Mononuclear cell (primary cell): ENCODE data around the gene NYAP1. TPM values are rescaled to one million over a fixed set of nuclear protein-coding genes. Genes with fewer than 3 reads are reported as not detected.
"Not testable (repeated sequence)": the region's sequence is repeated elsewhere in the genome, so short reads cannot be mapped to it uniquely, and the experiment has no call there.

Experiments
- H3K27me3 ChIP-seq: 2 replicates; pipeline ENCODE4 v1.6.0; 2011; ENCODE audit warnings: low read length, control low read depth; ENCODE audit not compliant: insufficient read depth
- H3K4me1 ChIP-seq: 2 replicates; pipeline ENCODE4 v1.5.1; 2011; ENCODE audit warnings: mild to moderate bottlenecking, low read length, control low read depth; ENCODE audit not compliant: insufficient read depth
- H3K4me3 ChIP-seq: 2 replicates; pipeline ENCODE4 v1.5.1; 2011; ENCODE audit warnings: mild to moderate bottlenecking, low read length, moderate library complexity
- H3K9me3 ChIP-seq: 2 replicates; pipeline ENCODE4 v1.5.1; 2011; ENCODE audit warnings: low read depth, mild to moderate bottlenecking, control low read depth, low read length
- total RNA-seq: library from RNA; depleted of rRNA; stranded (reverse); fragments of >200 nt; gene quantifications from one replicate; pipeline ENCODE4 v1.2.3, GENCODE V29; 2012

NYAP1 gene
- total RNA-seq, 1 donor: 0.10 TPM

DNA sequence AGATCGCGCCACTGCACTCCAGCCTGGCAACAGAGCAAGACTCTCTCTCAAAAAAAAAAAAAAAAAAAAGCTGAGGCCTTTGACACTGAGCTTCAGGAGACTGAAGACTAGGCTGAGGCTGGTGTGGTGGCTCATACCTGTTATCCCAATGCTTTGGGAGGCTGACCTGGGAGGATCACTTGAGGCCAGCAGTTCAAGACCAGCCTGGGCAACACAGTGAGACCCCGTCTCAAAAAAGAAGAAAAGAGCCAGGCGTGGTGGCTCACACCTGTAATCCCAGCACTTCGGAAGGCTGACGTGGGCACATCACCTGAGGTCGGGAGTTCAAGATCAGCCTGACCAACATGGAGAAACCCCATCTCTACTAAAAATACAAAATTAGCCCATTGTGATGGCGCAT, 36.4 kb upstream of the NYAP1 start:
- not testable (repeated sequence) for H3K4me3 ChIP-seq, H3K9me3 ChIP-seq, H3K27me3 ChIP-seq
- peaks cover 31% of the 10 kb centered on the region for H3K4me1 ChIP-seq

GRCh38 chr7:100449190-100449795, 34.4 kb upstream of the NYAP1 start:
- Histone ChIP-seq H3K4me3 (no peak overlapping the region), H3K9me3 (no peaks in the 10 kb centered on the region), H3K27me3 (no peaks in the 10 kb centered on the region), H3K4me1 (peaks cover 26% of the 10 kb centered on the region)

DNA sequence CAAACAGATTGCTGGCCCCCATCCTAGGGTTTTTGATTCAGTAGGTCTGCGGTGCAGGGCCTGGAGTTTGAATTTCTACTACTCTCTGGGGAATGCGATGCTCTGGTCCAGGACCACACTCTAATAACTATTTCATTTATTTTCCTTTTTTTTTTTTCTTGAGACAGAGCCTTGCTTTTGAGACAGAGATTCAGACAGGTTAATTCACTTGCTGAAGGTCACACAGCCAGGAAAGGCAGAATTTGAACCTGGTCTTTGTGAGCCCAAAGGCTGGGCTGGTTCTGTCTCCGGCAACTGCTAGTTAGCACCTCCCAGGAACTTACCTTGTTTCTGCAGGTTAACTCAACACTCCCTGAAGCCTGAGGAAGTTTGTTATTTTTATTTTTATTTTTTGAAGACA, 31.2 kb upstream of the NYAP1 start:
- H3K27me3 ChIP-seq: no peaks in the 10 kb centered on the region
- peaks cover 10% of the 10 kb centered on the region for H3K4me1 ChIP-seq
- no peak overlapping the region for H3K4me3 ChIP-seq
- no peaks in the 10 kb centered on the region for H3K9me3 ChIP-seq

GRCh38 chr7:100453854-100454253, 29.9 kb upstream of the NYAP1 start:
- not testable (repeated sequence) for H3K27me3 ChIP-seq, H3K9me3 ChIP-seq, H3K4me3 ChIP-seq, H3K4me1 ChIP-seq

DNA sequence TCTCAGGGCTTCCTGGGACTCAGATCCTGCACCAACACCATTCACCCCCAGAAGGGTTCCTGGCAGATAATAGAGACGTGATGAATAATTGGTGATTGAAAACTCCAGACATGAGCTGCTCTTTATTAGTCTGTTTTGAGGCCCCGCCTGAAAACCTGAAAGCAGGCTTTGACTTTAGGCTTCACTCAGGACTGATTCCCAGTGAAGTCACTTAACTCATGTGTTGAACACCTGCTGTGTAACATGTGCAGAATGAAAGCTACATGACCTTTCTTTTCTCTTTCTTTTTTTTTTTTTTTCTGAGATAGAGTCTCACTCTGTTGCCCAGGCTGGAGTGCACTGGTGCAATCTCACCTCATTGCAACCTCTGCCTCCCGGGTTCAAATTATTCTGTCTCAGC, 28.5 kb upstream of the NYAP1 start:
- Histone ChIP-seq H3K4me1 (peaks cover 6% of the 10 kb centered on the region), H3K27me3 (no peaks in the 10 kb centered on the region), H3K9me3 (no peaks in the 10 kb centered on the region), H3K4me3 (no peak overlapping the region)

- Histone ChIP-seq H3K4me3 (no peak overlapping the region), H3K4me1 (no peaks in the 10 kb centered on the region), H3K9me3 (no peaks in the 10 kb centered on the region), H3K27me3 (no peaks in the 10 kb centered on the region)
Observed at GRCh38 chr7:100456562-100456961, 27.2 kb upstream of the NYAP1 start.

DNA sequence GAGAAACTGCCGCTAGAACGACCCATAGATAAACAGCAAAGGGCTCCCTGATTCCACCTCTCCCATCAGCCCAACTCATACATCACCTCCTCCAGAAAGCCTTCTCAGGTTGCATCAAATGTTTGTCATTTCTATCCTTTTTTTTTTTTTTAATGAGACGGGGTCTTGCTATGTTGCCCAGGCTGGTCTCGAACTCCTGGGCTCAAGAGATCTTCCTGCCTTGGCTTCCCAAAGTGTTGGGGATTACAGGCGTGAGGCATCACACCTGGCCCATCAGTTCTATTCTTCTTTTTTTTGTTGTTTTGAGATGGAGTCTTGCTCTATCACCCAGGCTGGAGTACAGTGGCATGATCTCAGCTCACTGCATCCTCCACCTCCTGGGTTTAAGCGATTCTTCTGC, 26.7 kb upstream of the NYAP1 start:
- no peaks in the 10 kb centered on the region for H3K9me3 ChIP-seq
- no peak overlapping the region for H3K4me3 ChIP-seq
- no peaks in the 10 kb centered on the region for H3K27me3 ChIP-seq
- H3K4me1 ChIP-seq: no peaks in the 10 kb centered on the region

- H3K27me3 ChIP-seq: no peaks in the 10 kb centered on the region
- H3K9me3 ChIP-seq: no peaks in the 10 kb centered on the region
- H3K4me1 ChIP-seq: peaks cover 2% of the 10 kb centered on the region
- H3K4me3 ChIP-seq: no peak within 1 kb of the TSS
Observed at GRCh38 chr7:100464210-100464660, 19.5 kb upstream of the NYAP1 start, which contains the start of gene SPACDR. Gene SPACDR (minus strand): TSS chr7:100464260. CDS start chr7:100464025, 235 bp downstream.

GRCh38 chr7:100464791-100465190, 18.9 kb upstream of the NYAP1 start:
- Histone ChIP-seq H3K4me3 (no peak overlapping the region), H3K4me1 (peaks cover 7% of the 10 kb centered on the region), H3K27me3 (no peaks in the 10 kb centered on the region), H3K9me3 (no peaks in the 10 kb centered on the region)

DNA sequence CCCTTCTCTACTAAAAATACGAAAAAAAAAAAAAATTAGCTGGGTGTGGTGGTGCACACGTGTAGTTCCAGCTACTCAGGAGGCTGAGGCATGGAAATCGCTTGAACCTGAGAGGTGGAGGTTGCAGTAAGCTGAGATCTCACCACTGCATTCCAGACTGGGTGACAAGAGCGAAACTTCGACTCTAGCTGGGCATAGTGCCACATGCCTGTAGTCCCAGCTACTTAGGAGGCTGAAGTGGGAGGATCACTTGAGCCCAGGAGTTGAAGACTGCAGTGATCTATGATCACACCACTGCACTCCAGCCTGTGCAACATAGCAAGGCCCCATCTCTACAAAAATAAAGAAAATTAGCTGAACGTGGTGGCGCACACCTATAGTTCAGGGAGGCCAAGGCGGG, 18.4 kb upstream of the NYAP1 start:
- Histone ChIP-seq H3K9me3 (no peaks in the 10 kb centered on the region), H3K4me3 (no peak overlapping the region), H3K27me3 (no peaks in the 10 kb centered on the region), H3K4me1 (peaks cover 7% of the 10 kb centered on the region)

DNA sequence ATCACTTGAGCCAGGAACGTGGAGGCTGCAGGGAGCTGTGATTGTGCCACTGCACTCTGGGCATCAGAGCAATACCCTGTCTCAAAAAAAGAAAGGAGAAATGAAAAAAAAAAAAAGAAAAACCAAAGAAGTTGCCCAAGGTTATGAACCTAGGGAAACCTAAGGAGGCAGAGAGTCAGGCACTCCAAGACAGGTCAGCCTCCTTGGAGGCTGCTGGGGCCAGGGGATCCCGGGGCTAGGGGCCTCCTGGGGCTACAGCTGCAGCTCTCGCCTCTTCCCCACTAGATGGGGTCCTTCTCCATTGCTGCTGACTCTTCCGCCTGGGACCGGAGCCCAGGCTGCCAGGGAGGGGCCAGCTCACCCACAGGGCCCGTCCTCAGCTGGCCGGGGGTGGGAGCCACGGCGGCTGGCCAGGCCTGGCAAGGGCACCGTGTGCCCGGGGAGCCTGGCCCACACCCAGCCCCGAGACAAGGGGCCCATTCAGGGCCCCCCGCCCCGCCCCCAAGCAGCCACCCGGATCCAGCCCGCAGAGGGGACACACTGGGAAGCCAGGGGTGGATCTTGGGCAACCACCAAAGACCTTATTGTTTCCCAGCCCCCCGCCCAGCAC, 17.9 kb upstream of the NYAP1 start:
- H3K4me1 ChIP-seq: peaks cover 7% of the 10 kb centered on the region

DNA sequence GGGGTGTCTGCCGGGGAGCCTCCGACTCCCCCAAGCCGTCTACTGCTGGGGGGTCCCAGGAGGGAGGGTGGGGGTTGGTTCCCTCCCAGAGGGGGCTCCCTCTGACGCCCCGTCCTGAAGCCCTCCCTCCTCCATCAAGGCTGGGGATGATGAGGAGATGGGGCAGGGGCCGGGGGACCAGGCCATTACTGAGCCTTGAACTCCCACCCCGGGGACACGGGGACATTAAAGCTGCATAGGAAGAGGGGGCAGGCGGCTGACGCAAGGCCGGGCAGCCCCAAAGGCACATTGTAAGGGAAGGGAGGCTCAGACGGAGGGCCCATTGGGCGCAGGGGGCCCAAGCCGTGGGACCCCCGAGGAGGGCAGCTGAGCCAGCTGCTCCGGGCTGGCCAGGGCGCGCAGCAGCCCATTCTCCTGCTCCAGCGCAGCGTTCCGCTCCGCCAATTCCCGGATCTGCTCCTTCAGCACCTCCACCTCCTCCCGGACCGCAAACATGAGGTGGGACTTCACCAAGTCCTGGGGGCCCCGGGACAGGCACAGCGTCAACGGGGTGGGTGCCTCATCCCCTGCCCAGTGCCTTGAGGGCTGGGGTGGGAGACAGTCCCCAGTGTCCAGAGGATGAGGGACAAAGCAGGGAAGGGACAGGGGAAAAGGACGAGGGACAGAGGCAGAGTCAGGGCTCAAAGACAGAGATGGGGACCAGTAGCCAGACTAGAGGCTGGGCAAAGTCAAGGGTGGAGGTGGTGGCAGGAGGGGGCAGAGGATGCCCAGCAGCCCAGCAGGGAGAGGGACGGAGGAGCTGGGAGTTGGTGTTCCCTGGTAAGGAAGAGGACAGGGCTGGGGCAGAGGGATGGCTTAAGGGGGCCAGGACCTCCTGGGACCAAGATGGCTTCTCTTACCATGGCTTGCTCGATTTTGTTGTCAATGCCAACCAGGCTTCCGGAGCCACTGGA, 16.8 kb upstream of the NYAP1 start:
- H3K27me3 ChIP-seq: no peaks in the 10 kb centered on the region
- peaks cover 7% of the 10 kb centered on the region for H3K4me1 ChIP-seq
- no peak overlapping the region for H3K4me3 ChIP-seq
- no peaks in the 10 kb centered on the region for H3K9me3 ChIP-seq

More for the DNA sequence above, 17.9 kb upstream of the NYAP1 start:
- Histone ChIP-seq H3K27me3 (no peaks in the 10 kb centered on the region), H3K4me3 (no peak overlapping the region), H3K9me3 (no peaks in the 10 kb centered on the region)

- Histone ChIP-seq H3K4me1 (peaks cover 9% of the 10 kb centered on the region), H3K9me3 (no peaks in the 10 kb centered on the region), H3K4me3 (no peak overlapping the region), H3K27me3 (no peaks in the 10 kb centered on the region)
Observed at GRCh38 chr7:100467638-100468373, 15.9 kb upstream of the NYAP1 start.

- Histone ChIP-seq H3K4me1 (peaks cover 25% of the 10 kb centered on the region), H3K27me3 (no peaks in the 10 kb centered on the region), H3K4me3 (no peak overlapping the region), H3K9me3 (no peaks in the 10 kb centered on the region)
Observed at GRCh38 chr7:100469227-100470044, 14.3 kb upstream of the NYAP1 start.
